ENCODE data around the gene FOXN3.

The FOXN3 gene

GRCh38 chr14:89422181-89422951, 5.3 kb upstream of the FOXN3 start:
- CTCF ChIA-PET: no interaction called here
- POLR2A ChIA-PET: no interaction called here
- DNase-seq (ENCODE audit: extremely low spot score): no peak
- TF ChIP-seq ZNF384 (IDR thresholded peaks at IDR 0.05): no peak
- no peak for TF ChIP-seq SUZ12 (IDR thresholded peaks at IDR 0.05)
- TF ChIP-seq TARDBP (IDR thresholded peaks at IDR 0.05): no peak
- no peak for TF ChIP-seq FOXA1 (IDR thresholded peaks at IDR 0.05)
- TF ChIP-seq LEF1 (IDR thresholded peaks at IDR 0.05; ENCODE audit: borderline replicate concordance): no peak
- TF ChIP-seq HDGF (IDR thresholded peaks at IDR 0.05; ENCODE audit: borderline replicate concordance): no peak
- TF ChIP-seq ELF4 (IDR thresholded peaks at IDR 0.05): no peak
- TF ChIP-seq BHLHE40 (IDR thresholded peaks at IDR 0.05; ENCODE audit: borderline replicate concordance): no peak

GRCh38 chr14:89420502-89420901, 3.5 kb upstream of the FOXN3 start:
- no peak for DNase-seq (ENCODE audit: extremely low spot score)
- ChIA-PET POLR2A (no interaction called here), CTCF (no interaction called here)
- TF ChIP-seq LEF1 (IDR thresholded peaks at IDR 0.05; ENCODE audit: borderline replicate concordance) (no peak), BHLHE40 (IDR thresholded peaks at IDR 0.05; ENCODE audit: borderline replicate concordance) (no peak), ARNT (IDR thresholded peaks at IDR 0.05) (no peak)

GRCh38 chr14:89419973-89420482, 3.0 kb upstream of the FOXN3 start:
- ChIA-PET POLR2A (no interaction called here), CTCF (no interaction called here)
- TF ChIP-seq SP1 (IDR thresholded peaks at IDR 0.05) (no peak), TARDBP (IDR thresholded peaks at IDR 0.05) (no peak), HDGF (IDR thresholded peaks at IDR 0.05; ENCODE audit: borderline replicate concordance) (no peak), LEF1 (IDR thresholded peaks at IDR 0.05; ENCODE audit: borderline replicate concordance) (no peak), CTBP1 (IDR thresholded peaks at IDR 0.05; ENCODE audit: borderline replicate concordance) (no peak), FOXK2 (IDR thresholded peaks at IDR 0.05) (no peak), FOXM1 (IDR thresholded peaks at IDR 0.05; ENCODE audit: borderline replicate concordance) (no peak), SUZ12 (IDR thresholded peaks at IDR 0.05) (no peak), L3MBTL2 (conservative IDR thresholded peaks at IDR 0.05) (no peak), BHLHE40 (IDR thresholded peaks at IDR 0.05; ENCODE audit: borderline replicate concordance) (no peak), ARNT (IDR thresholded peaks at IDR 0.05) (no peak), NFRKB (IDR thresholded peaks at IDR 0.05) (no peak), ELF4 (IDR thresholded peaks at IDR 0.05) (no peak), ZNF384 (IDR thresholded peaks at IDR 0.05) (no peak), FOXA1 (IDR thresholded peaks at IDR 0.05) (no peak), PKNOX1 (IDR thresholded peaks at IDR 0.05) (no peak)
- DNase-seq (ENCODE audit: extremely low spot score): no peak

GRCh38 chr14:89418976-89419375, 1.9 kb upstream of the FOXN3 start:
- ChIA-PET CTCF (interaction anchor here (0.7 kb wide), 1 partner anchor 242 kb away, joined by 3 read pairs; no protein-coding TSS in a partner anchor), POLR2A (no interaction called here)
- no peak for DNase-seq (ENCODE audit: extremely low spot score)
- TF ChIP-seq ARNT (IDR thresholded peaks at IDR 0.05) (no peak), PKNOX1 (IDR thresholded peaks at IDR 0.05) (no peak), SUZ12 (IDR thresholded peaks at IDR 0.05) (no peak), HDGF (IDR thresholded peaks at IDR 0.05; ENCODE audit: borderline replicate concordance) (no peak), L3MBTL2 (conservative IDR thresholded peaks at IDR 0.05) (no peak), ELF4 (IDR thresholded peaks at IDR 0.05) (no peak), NFRKB (IDR thresholded peaks at IDR 0.05) (no peak), LEF1 (IDR thresholded peaks at IDR 0.05; ENCODE audit: borderline replicate concordance) (no peak), BHLHE40 (IDR thresholded peaks at IDR 0.05; ENCODE audit: borderline replicate concordance) (no peak), SP1 (IDR thresholded peaks at IDR 0.05) (no peak), ZNF384 (IDR thresholded peaks at IDR 0.05) (no peak), FOXM1 (IDR thresholded peaks at IDR 0.05; ENCODE audit: borderline replicate concordance) (no peak), FOXK2 (IDR thresholded peaks at IDR 0.05) (no peak), FOXA1 (IDR thresholded peaks at IDR 0.05) (no peak)

GRCh38 chr14:89418452-89418851, 1.4 kb upstream of the FOXN3 start:
- ChIA-PET POLR2A (interaction anchor here (0.9 kb wide), 1 partner anchor 19 kb away, joined by 3 read pairs; no protein-coding TSS in a partner anchor), CTCF (interaction anchor here (0.7 kb wide), 1 partner anchor 241 kb away, joined by 3 read pairs; no protein-coding TSS in a partner anchor)
- TF ChIP-seq LEF1 (IDR thresholded peaks at IDR 0.05; ENCODE audit: borderline replicate concordance) (no peak), BHLHE40 (IDR thresholded peaks at IDR 0.05; ENCODE audit: borderline replicate concordance) (no peak), CTBP1 (IDR thresholded peaks at IDR 0.05; ENCODE audit: borderline replicate concordance) (no peak), SP1 (IDR thresholded peaks at IDR 0.05) (no peak), ZNF384 (IDR thresholded peaks at IDR 0.05) (no peak), FOXM1 (IDR thresholded peaks at IDR 0.05; ENCODE audit: borderline replicate concordance) (no peak)
- no peak for DNase-seq (ENCODE audit: extremely low spot score)

- ChIA-PET CTCF (no interaction called here), POLR2A (interaction anchor here (0.9 kb wide), 1 partner anchor 18 kb away, joined by 3 read pairs; no protein-coding TSS in a partner anchor)
- DNase-seq (ENCODE audit: extremely low spot score): peak; percentile 37
- TF ChIP-seq ELF4 (IDR thresholded peaks at IDR 0.05): no peak
- TF ChIP-seq L3MBTL2 (conservative IDR thresholded peaks at IDR 0.05): peak; percentile 79
- TF ChIP-seq CTBP1 (IDR thresholded peaks at IDR 0.05; ENCODE audit: borderline replicate concordance): no peak
These were observed 612 bp upstream of the FOXN3 start for GRCh38 chr14:89417465-89418225.
